SU-DHL-6 (cell line): ENCODE results near the gene KCNC3.
"Not testable (repeated sequence)": the region's sequence is repeated elsewhere in the genome, so short reads cannot be mapped to it uniquely, and the experiment has no call there.

Experiments used
- H2AFZ ChIP-seq: fragments of 200-600 bp; sonication (generic); 2 replicates; pipeline ENCODE4 v1.6.1; 2014; ENCODE audit warnings: low read depth, mild to moderate bottlenecking, moderate library complexity, mixed read lengths, antibody characterized with exemption, low read length; ENCODE audit not compliant: severe bottlenecking
- H3F3A ChIP-seq: fragments of 200-600 bp; shearing (Covaris generic); 2 replicates; pipeline ENCODE4 v1.6.0; 2016; ENCODE audit warnings: antibody characterized with exemption, mild to moderate bottlenecking; ENCODE audit not compliant: insufficient read depth
- H3K27ac ChIP-seq: fragments of 200-600 bp; sonication (generic); 2 replicates; pipeline ENCODE4 v1.5.1; 2016; ENCODE audit warnings: low read depth, mild to moderate bottlenecking, low read length, moderate library complexity, mixed read lengths
- H3K27me3 ChIP-seq: fragments of 200-600 bp; sonication (generic), shearing (Covaris generic); 2 replicates; pipeline ENCODE4 v1.6.0; 2014; ENCODE audit warnings: mild to moderate bottlenecking, low read length
- H3K36me3 ChIP-seq: fragments of 200-600 bp; sonication (generic); 2 replicates; pipeline ENCODE4 v1.6.1; 2014; ENCODE audit warnings: mild to moderate bottlenecking, low read length, mixed read lengths
- H3K4me2 ChIP-seq: fragments of 300-600, 200-600 bp; shearing (Covaris generic), sonication (generic); 2 replicates; pipeline ENCODE4 v1.6.0; 2014; ENCODE audit warnings: low read length, low read depth, mild to moderate bottlenecking; ENCODE audit not compliant: poor library complexity, severe bottlenecking
- H3K4me3 ChIP-seq: fragments of 200-600 bp; sonication (generic); 2 replicates; pipeline ENCODE4 v1.5.1; 2014; ENCODE audit warnings: antibody characterized with exemption, low read length, mild to moderate bottlenecking, mixed read lengths; ENCODE audit not compliant: insufficient read depth, poor library complexity, severe bottlenecking
- H3K79me2 ChIP-seq: fragments of 200-600 bp; sonication (generic); 2 replicates; pipeline ENCODE4 v1.6.1; 2014; ENCODE audit warnings: mild to moderate bottlenecking, low read length, moderate library complexity; ENCODE audit not compliant: insufficient read depth
- H3K9ac ChIP-seq: fragments of 200-600 bp; sonication (generic); 2 replicates; pipeline ENCODE4 v1.7.0; 2014; ENCODE audit warnings: mild to moderate bottlenecking, low read length
- H3K9me2 ChIP-seq: fragments of 200-600 bp; sonication (generic); replicated peaks from 2 replicates; pipeline ENCODE4 v1.6.1; 2014; ENCODE audit warnings: low read length; ENCODE audit not compliant: insufficient read depth
- H3K9me3 ChIP-seq: fragments of 200-600 bp; sonication (generic); 2 replicates; pipeline ENCODE4 v1.6.1; 2014; ENCODE audit warnings: low read length, mixed read lengths; ENCODE audit not compliant: insufficient read depth
- H4K20me1 ChIP-seq: fragments of 200-600 bp; sonication (generic); 2 replicates; pipeline ENCODE4 v1.6.1; 2014; ENCODE audit warnings: low read depth, mild to moderate bottlenecking, antibody characterized with exemption, low read length, moderate library complexity, mixed read lengths
- CTCF ChIP-seq: fragments of 200-600 bp; sonication (generic); IDR thresholded peaks from one replicate; pipeline ENCODE4 v1.5.1; 2017; ENCODE audit warnings: antibody characterized with exemption, mild to moderate bottlenecking, low read length, moderate library complexity; ENCODE audit not compliant: insufficient read depth, poor library complexity, severe bottlenecking
- EZH2phosphoT487 ChIP-seq: fragments of 200-600 bp; sonication (generic), shearing (Covaris generic); conservative IDR thresholded peaks from 2 replicates; pipeline ENCODE4 v1.6.1; 2018; ENCODE audit warnings: mild to moderate bottlenecking, antibody characterized with exemption, low read length, moderate library complexity, mixed read lengths

KCNC3 gene

GRCh38 chr19:50344661-50345318 is 15.6 kb upstream of the KCNC3 start:
- Histone ChIP-seq H3K36me3 (peaks cover 8% of the 10 kb centered on the region), H3K9me2 (no peaks in the 10 kb centered on the region), H3K9ac (peak overlapping the region; percentile 92), H3K4me2 (peak overlapping the region; percentile 76), H3K27ac (peak overlapping the region; percentile 97), H3K4me3 (peak overlapping the region; percentile 89), H3K27me3 (no peaks in the 10 kb centered on the region), H3K79me2 (peaks cover 41% of the 10 kb centered on the region), H3K9me3 (no peaks in the 10 kb centered on the region), H4K20me1 (0 out of 2 replicates have a peak, but pooled peaks cover 2% of the 10 kb centered on the region), H2AFZ (no peak overlapping the region), H3F3A (peaks cover 80% of the 10 kb centered on the region)
- TF ChIP-seq CTCF (no peak), EZH2phosphoT487 (no peak)

GRCh38 chr19:50341091-50341564 is 12.0 kb upstream of the KCNC3 start:
- peak overlapping the region; percentile 76 for H3K4me2 ChIP-seq
- no peaks in the 10 kb centered on the region for H3K9me3 ChIP-seq
- H3K9ac ChIP-seq, result peak overlapping the region; percentile 53
- peak overlapping the region; percentile 97 for H3K27ac ChIP-seq
- H2AFZ ChIP-seq, result no peak overlapping the region
- peaks cover 64% of the 10 kb centered on the region for H3K79me2 ChIP-seq
- TF ChIP-seq CTCF, result no peak
- TF ChIP-seq EZH2phosphoT487, result no peak
- H4K20me1 ChIP-seq, result peaks cover 10% of the 10 kb centered on the region; the same call in 1 of the 2 replicates
- H3F3A ChIP-seq, result peaks cover 71% of the 10 kb centered on the region
- H3K36me3 ChIP-seq, result peaks cover 22% of the 10 kb centered on the region
- H3K9me2 ChIP-seq, result no peaks in the 10 kb centered on the region
- no peaks in the 10 kb centered on the region for H3K27me3 ChIP-seq
- peak overlapping the region; percentile 43 for H3K4me3 ChIP-seq

GRCh38 chr19:50340331-50340730 is 11.2 kb upstream of the KCNC3 start:
- peaks cover 69% of the 10 kb centered on the region for H3F3A ChIP-seq
- no peak for TF ChIP-seq EZH2phosphoT487
- peaks cover 26% of the 10 kb centered on the region for H3K36me3 ChIP-seq
- H3K9me3 ChIP-seq, result no peaks in the 10 kb centered on the region
- no peaks in the 10 kb centered on the region for H3K9me2 ChIP-seq
- peaks cover 10% of the 10 kb centered on the region; the same call in 1 of the 2 replicates for H4K20me1 ChIP-seq
- H2AFZ ChIP-seq, result no peak overlapping the region
- H3K79me2 ChIP-seq, result peaks cover 64% of the 10 kb centered on the region
- H3K27ac ChIP-seq, result peak overlapping the region; percentile 97
- peak overlapping the region; percentile 53 for H3K9ac ChIP-seq
- H3K27me3 ChIP-seq, result no peaks in the 10 kb centered on the region
- H3K4me3 ChIP-seq, result peak overlapping the region; percentile 43
- peak overlapping the region; percentile 76 for H3K4me2 ChIP-seq

GRCh38 chr19:50337031-50337430 is 7.9 kb upstream of the KCNC3 start:
- not testable (repeated sequence) for H3K9ac ChIP-seq, H3K27me3 ChIP-seq, H3K4me2 ChIP-seq, H4K20me1 ChIP-seq, H2AFZ ChIP-seq, H3K27ac ChIP-seq, H3K9me2 ChIP-seq, H3K4me3 ChIP-seq, H3K9me3 ChIP-seq
- peaks cover 73% of the 10 kb centered on the region for H3F3A ChIP-seq
- H3K36me3 ChIP-seq, result peaks cover 33% of the 10 kb centered on the region
- peaks cover 41% of the 10 kb centered on the region for H3K79me2 ChIP-seq
